Cortex of kidney (tissue), 1 donor: Measurements from ENCODE around the gene RPP25L.

ENCODE experiments used
- DNase-seq: peaks from one replicate; lab custom pipeline; 2025; lab: John Stamatoyannopoulos, UW

RPP25L gene

GRCh38 chr9:34611251-34611810 lies 566 bp downstream of the RPP25L start:
- no peak for DNase-seq

DNA sequence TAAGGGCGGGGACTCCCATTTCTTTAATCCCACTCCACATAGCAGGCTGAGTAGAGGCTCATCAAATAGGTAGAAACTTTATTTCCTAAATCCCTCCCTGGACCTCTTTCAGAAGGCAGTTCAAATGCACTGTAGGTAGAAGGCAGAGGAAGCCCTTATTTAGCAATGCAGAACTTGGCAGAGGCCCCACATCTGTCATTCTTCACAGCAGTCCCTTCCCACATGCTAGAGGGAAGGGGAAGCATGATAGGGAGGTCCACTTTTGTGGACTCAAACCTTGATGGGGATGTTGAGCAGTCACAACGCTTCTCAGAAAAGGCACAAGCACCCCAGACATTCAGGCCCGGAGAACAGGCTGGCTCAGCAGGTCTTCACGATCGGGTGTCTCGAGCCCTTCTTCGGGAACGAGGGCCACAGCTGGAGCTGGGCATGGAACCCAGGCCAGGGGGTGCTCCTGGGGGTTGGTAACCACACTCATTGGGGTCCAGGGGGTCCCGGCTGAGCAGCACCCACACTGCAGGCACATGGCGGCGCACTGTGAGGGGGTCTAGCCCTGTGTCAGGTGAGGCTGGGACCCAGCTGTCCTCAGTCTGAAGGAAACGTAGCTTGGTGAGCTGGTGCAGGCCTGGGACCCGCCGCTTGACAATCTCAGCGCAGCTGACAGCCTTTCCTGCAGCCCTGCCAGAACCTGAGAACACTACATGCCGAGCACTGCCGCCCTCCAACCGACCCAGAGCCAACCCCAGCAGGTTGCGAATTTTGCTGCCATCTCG lies 1.3 kb downstream of the RPP25L start:
- no peak for DNase-seq

GRCh38 chr9:34607331-34607730 lies 4.6 kb downstream of the RPP25L start:
- DNase-seq, result no peak

GRCh38 chr9:34606905-34607304 lies 5.0 kb downstream of the RPP25L start:
- no peak for DNase-seq

DNA sequence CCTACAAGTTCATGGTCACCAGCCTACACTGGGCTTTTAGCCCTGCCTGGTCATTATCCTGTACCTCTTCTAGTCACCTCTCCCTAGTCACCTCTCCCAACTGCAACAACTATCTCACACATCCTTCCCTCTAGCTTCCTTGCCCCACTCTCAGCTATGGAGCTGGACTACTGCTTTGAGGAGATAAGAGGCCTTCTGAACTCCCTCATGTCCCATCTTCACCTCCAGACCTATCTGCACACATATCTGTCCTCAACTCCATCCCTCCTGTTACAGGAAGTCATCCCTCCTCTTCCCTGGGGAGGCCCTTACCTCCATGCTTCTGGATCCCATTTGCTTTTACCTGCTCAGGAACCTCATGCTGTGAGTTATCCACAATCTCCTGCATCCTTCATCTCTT lies 5.7 kb downstream of the RPP25L start:
- DNase-seq, result no peak

- DNase-seq, result no peak
Measured at GRCh38 chr9:34603610-34604231, 8.2 kb downstream of the RPP25L start.

- no peak for DNase-seq
Measured at GRCh38 chr9:34601937-34602573, 9.8 kb downstream of the RPP25L start.

DNA sequence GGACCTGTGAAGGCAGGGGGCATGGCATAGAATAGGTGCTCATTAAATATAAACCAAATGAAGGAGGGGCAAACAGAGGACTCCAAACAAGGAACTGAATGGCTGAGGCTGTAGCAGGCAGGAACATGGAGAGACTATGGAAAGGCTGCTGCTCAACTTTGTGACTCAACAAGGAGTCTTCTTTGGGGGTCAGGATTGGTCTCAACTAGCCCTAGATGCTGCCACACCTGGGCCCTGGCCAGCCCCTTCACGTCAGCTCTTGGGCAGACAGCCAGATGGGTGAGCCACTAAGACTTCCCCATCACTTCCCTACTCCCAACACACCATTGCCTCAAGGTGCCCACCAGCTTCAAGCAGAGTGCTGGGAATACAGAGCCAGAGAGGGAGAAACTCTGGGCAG lies 11.0 kb downstream of the RPP25L start:
- no peak for DNase-seq

GRCh38 chr9:34599546-34599945 lies 12.4 kb downstream of the RPP25L start:
- no peak for DNase-seq

DNA sequence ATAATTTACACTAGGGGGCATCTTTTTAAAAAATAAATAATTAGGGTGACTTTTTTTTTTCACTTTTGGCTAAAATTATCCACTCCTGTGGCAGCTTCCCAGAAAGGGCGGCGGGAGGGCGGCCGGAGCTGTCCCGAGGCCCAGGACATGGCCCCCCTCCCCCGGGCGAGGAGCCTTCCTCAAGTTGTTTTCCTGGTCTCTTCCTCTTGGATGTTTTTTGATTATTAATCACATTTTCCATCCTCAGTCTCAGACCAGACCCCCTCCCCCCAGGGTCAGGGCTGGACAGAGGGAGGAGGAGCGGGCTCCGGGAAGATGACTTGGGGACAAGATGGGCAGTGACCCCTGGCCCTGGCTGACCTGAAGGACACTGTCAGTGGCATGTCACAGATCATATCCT lies 17.7 kb downstream of the RPP25L start:
- DNase-seq, result no peak

DNA sequence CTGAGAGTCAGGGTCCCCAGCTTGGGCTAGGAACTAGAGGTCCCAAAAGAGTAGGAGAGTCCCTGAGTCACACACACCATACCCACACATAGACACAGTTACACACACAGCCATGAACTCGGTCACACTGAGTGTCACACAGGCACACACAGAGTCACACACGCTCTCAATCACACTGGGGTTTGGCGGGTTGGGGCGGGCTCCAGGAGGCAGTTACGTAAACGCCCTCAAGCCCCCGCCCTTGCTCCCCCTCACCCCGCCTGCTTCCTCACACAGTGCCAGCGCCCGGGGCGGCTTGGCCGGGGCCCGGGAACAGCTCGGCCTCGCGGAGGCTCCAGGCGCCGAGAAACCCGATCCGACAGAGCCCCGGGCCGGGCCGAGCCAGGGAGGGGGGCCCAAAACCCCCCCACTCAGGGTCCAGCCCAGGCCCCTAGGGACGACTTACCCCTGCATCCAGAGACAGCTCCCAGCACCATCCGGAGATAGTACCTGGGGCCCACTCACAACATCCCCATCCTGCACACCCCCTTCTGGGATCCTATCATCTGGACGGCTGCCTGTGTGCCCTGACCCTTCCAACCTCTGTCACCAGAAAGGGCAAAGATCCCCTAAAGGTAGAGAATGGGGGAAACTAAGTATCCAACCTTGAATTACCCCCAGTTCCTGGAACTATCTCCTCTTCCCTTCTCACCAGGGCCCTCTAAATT lies 18.8 kb downstream of the RPP25L start:
- DNase-seq, result no peak

DNA sequence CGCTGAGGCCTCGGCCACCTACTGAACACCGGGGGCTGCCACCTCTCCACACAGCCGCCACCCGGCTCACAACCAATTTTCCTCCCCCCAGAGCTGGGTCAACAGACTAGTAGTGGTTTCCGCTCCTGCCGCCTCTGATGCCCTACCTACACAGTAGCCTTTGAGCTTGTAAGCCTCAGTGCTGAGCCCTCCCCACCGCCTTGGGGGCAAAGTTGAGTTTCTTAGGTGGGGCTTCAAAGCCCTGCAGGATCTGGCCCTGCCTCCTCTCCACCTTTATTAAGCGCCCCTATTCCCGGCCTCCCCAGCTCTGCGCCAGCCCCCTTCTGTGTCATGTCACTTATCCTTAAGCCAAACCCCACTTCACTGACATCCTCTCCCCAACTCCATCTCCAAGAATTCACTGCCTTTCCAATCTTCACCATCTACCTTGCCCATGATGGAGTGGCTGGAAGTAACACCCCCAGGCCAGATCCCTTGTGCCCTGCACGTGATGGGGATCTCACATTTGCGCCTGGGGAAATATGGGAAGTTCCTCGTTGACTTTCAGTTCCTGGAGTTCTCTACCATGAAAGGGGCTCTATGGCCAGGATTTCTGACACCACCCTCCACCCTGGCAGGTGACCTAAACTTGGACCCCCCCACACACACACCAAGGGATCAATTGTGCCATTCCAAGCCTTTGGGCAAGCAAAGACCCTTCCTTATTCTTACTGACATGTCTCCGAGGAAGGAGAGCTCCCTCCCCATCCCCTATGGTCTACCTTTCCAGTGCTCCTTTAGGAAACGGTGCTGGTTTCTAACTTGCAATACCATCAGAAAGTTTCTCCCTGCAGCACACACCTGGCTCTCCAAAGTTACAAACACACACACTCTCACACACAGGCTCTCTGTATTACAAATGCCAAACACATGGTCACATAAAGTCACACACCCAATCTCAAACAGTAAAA lies 19.7 kb downstream of the RPP25L start:
- no peak for DNase-seq

GRCh38 chr9:34591248-34591916 lies 20.5 kb downstream of the RPP25L start:
- DNase-seq, result no peak

DNA sequence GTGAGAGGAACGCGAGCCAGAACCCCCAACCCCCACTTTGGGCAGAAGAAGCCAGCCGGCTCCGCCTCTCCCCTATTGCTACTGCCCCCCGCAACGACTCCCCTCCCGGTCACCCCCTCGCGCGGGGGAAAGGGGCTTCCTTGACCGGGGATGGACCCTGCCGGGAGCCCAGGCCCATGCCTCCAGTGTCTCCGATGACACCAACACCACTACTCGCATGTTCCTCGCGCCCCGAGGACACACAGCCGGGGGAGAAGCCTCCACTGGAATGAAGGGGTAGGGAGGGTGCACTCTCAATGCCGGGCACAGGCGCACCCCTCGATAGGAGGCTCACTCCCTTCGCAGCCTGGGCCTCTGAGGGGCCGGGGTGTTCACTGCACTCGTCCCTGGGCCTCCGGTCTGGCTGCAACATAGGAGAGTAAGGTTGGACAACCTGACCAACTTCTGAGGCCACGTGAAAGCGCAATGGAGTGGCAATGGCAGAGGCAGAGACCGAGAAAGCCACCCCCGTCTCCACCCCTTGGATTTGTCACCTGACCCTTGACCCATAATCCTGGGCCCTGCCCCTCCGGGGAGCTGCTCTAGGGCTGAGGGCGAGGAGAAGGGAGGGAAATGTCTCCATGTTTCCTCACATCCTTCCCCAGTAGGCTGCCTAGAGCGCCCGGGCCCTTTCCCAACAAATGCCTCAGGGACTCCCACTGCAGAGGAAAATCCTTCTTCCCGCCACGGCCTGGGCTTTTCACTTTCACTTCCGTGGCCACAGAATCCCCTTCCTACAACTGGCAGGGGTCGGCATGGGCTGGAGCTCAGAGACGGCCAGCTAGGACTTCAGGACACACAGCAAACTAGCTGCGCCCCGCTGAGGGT lies 21.3 kb downstream of the RPP25L start:
- no peak for DNase-seq

- DNase-seq, result no peak
Measured at GRCh38 chr9:34589636-34590380, 22.1 kb downstream of the RPP25L start, which contains the start of gene CNTFR. TSS of gene CNTFR (minus strand) at chr9:34589724. CDS start at chr9:34568981, 20,743 bp downstream.

DNA sequence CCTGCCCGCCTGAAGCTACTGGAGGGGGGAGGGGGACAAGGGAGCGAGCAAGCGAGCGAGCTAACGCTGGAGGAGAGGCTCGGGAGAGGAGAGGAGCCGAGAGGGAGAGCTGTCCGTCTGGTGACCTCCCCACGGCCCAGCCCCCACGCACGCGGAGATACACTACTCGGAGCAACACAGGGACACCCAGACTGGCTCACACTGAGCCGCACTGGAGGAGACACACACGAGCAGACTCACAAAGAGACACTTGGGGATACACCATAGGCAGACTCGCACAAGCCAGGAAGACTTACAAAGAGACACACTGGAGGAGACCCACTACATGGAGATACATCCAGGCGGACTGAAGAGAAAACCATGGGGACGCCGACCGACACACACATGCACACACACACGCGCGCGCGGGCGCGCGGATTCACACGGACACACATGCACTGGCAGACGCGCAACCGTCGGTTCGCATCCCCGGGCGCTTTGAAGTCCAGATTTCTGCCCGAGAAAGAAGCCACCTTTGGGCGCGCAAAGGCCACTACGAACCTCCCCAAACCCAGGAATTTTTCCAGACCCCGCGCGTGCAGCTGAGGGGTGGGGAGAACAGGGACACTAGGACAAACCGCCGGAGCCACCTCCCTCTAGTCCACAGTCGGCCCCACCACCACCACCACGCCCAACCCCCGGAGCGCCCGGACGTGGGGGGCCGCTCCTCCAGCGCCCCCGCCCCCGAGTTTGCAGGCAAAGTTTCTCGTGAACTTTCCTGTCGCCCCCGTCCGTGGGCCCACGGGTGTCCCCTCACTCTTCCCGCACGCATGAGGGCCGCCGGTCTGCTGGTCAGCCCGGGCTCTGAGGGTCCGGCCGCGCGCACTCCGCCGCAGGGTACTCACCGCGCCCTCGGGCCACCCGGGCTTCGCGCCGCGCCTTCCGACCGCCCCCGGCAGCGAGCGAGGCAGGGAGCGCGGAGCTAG lies 22.9 kb downstream of the RPP25L start:
- no peak for DNase-seq

DNA sequence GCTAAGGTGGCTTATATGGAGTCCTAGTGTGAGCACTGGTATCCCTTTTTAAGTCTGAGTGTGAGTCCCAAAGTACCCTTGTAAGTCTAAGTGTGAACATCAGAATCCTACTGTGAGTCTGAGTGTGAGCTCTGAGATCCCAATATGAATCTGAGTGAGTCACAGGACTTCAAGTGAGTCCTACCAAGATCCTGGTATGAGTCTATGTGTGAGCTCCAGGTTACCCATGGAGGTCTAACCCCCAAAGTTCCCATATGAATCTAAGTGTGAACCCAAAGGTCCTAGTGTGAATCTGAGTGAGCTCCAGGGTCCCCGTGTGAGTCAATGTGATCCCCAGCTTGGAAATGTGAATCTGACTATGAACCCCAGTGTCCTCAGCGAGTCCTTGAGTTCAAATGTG lies 24.6 kb downstream of the RPP25L start:
- DNase-seq, result no peak
